ENCODE data around the gene ICAM4.

DNA sequence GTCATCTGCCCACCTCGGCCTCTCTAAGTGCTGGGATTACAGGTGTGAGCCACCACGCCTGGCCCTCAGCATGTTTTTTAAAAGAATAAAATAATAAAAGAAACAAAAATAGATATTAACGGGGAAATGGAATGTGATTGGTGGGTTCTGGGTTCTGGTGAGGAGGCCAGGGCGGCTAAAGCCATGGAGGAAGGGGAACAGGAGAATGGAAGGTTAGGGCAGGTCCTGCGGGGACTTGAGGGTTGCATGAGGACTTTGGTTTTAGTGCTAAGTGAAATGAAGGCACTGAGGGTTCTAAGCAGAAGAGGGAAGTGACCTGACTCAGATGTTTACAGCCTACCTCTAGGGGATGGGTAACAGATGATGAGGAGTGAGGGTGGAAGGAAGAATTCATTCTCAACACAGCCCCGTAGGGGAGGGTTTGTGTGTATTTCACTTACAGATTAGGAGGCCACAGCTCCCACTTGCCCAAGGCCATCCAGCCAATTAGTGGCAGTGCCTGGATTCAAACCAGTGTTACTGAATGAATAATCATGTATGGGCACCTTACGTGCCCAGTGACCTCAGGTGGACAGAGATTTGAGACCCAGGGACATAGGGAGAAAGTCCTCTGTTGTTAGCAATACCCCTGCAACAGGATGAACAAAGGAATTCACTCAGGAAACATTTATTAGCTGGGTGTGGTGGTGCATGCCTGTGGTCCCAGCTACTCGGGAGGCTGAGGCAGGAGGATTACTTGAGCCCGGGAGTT lies 41.4 kb upstream of the ICAM4 start:
- TF ChIP-seq, protein P1, sequence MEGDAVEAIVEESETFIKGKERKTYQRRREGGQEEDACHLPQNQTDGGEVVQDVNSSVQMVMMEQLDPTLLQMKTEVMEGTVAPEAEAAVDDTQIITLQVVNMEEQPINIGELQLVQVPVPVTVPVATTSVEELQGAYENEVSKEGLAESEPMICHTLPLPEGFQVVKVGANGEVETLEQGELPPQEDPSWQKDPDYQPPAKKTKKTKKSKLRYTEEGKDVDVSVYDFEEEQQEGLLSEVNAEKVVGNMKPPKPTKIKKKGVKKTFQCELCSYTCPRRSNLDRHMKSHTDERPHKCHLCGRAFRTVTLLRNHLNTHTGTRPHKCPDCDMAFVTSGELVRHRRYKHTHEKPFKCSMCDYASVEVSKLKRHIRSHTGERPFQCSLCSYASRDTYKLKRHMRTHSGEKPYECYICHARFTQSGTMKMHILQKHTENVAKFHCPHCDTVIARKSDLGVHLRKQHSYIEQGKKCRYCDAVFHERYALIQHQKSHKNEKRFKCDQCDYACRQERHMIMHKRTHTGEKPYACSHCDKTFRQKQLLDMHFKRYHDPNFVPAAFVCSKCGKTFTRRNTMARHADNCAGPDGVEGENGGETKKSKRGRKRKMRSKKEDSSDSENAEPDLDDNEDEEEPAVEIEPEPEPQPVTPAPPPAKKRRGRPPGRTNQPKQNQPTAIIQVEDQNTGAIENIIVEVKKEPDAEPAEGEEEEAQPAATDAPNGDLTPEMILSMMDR (IDR thresholded peaks at IDR 0.05), result no peak
- TF ChIP-seq EP300 (IDR thresholded peaks at IDR 0.05) (no peak), POLR2A (IDR thresholded peaks at IDR 0.05) (no peak)

Measured in stomach (tissue), 4 donors.